ENCODE data around the gene GPANK1. TPM values are rescaled to one million over a fixed set of nuclear protein-coding genes. Genes with fewer than 3 reads are reported as not detected.

GPANK1 gene
- total RNA-seq, 1 experiment from 2014 or later = 11.5 TPM

- Histone ChIP-seq H3F3A (ENCODE audit: insufficient read depth, low read depth) (no peaks in the 10 kb centered on the region), H3K27me3 (ENCODE audit: insufficient read depth, low read depth) (no peaks in the 10 kb centered on the region), H3K4me3 (peak overlapping the region; percentile 83), H3K36me3 (ENCODE audit: low read depth) (peaks cover 4% of the 10 kb centered on the region; the same call in 1 of the 2 replicates), H3K4me2 (peak overlapping the region; percentile 97), H3K9me3 (ENCODE audit: insufficient read depth, low read depth) (no peaks in the 10 kb centered on the region), H3K27ac (peak overlapping the region; percentile 77; the same call in 1 of the 2 replicates), H3K4me1 (replicated peaks; ENCODE audit: insufficient read depth) (peaks cover 14% of the 10 kb centered on the region), H3K9me2 (ENCODE audit: insufficient read depth) (no peaks in the 10 kb centered on the region), H3K79me2 (ENCODE audit: low read depth) (peaks cover 25% of the 10 kb centered on the region), H4K20me1 (ENCODE audit: insufficient read depth) (no peaks in the 10 kb centered on the region; the same call in 1 of the 2 replicates), H2AFZ (peak overlapping the region; percentile 88)
- no TSS peak for BruUV-seq (replicated peaks)
- ChIA-PET CTCF (interaction anchor here (0.6 kb wide), 1 partner anchor 156 kb away, joined by 3 read pairs; the partner anchor contains the start of gene ATP6V1G2), POLR2A (ENCODE audit: unreplicated experiment) (interaction anchor here (0.5 to 0.7 kb wide), 3 partner anchors 37 to 125 kb away, joined by 4 to 7 read pairs (median 5); partner anchors contain the start of gene HSPA1B)
- intact Hi-C loops (cut with micrococcal nuclease; ENCODE audit: unreplicated experiment) = loop anchor here (2.0 kb wide), 2 partner anchors 37 to 49 kb away; partner anchors contain the start of gene BAG6
- TF ChIP-seq CTCF (conservative IDR thresholded peaks at IDR 0.05) (no peak), EZH2 (IDR thresholded peaks at IDR 0.05; ENCODE audit: low read depth) (no peak)
- no peak for DNase-seq
These were observed 37.0 kb upstream of the GPANK1 start for GRCh38 chr6:31701666-31702404.

GRCh38 chr6:31700740-31701401 is 36.1 kb upstream of the GPANK1 start:
- BruUV-seq (replicated peaks) = no TSS peak
- DNase-seq = no peak
- Histone ChIP-seq H3K27me3 (ENCODE audit: insufficient read depth, low read depth) (no peaks in the 10 kb centered on the region), H3F3A (ENCODE audit: insufficient read depth, low read depth) (no peaks in the 10 kb centered on the region), H3K4me3 (no peak overlapping the region), H2AFZ (no peak overlapping the region), H3K79me2 (ENCODE audit: low read depth) (peaks cover 25% of the 10 kb centered on the region), H3K9me3 (ENCODE audit: insufficient read depth, low read depth) (no peaks in the 10 kb centered on the region), H4K20me1 (ENCODE audit: insufficient read depth) (no peaks in the 10 kb centered on the region; the same call in 1 of the 2 replicates), H3K27ac (no peak overlapping the region), H3K9me2 (ENCODE audit: insufficient read depth) (no peaks in the 10 kb centered on the region), H3K4me1 (replicated peaks; ENCODE audit: insufficient read depth) (peaks cover 14% of the 10 kb centered on the region), H3K4me2 (no peak overlapping the region), H3K36me3 (ENCODE audit: low read depth) (peaks cover 6% of the 10 kb centered on the region; the same call in 1 of the 2 replicates)
- CTCF ChIA-PET = interaction anchor here (0.6 kb wide), 1 partner anchor 155 kb away, joined by 3 read pairs; the partner anchor contains the start of gene ATP6V1G2
- POLR2A ChIA-PET (ENCODE audit: unreplicated experiment) = no interaction called here
- no peak for TF ChIP-seq CTCF (conservative IDR thresholded peaks at IDR 0.05)
- no peak for TF ChIP-seq EZH2 (IDR thresholded peaks at IDR 0.05; ENCODE audit: low read depth)
- intact Hi-C loops (cut with micrococcal nuclease; ENCODE audit: unreplicated experiment) = no loop called here

GRCh38 chr6:31697555-31697954 is 32.8 kb upstream of the GPANK1 start:
- no peak overlapping the region for H3K4me2 ChIP-seq
- no peak overlapping the region for H3K4me3 ChIP-seq
- no peaks in the 10 kb centered on the region for H3F3A ChIP-seq (ENCODE audit: insufficient read depth, low read depth)
- no peaks in the 10 kb centered on the region; the same call in 1 of the 2 replicates for H4K20me1 ChIP-seq (ENCODE audit: insufficient read depth)
- CTCF ChIA-PET = no interaction called here
- TF ChIP-seq EZH2 (IDR thresholded peaks at IDR 0.05; ENCODE audit: low read depth) = no peak
- TF ChIP-seq CTCF (conservative IDR thresholded peaks at IDR 0.05) = no peak
- DNase-seq = no peak
- BruUV-seq (replicated peaks) = no TSS peak
- peaks cover 6% of the 10 kb centered on the region; the same call in 1 of the 2 replicates for H3K36me3 ChIP-seq (ENCODE audit: low read depth)
- H3K79me2 ChIP-seq (ENCODE audit: low read depth) = peaks cover 23% of the 10 kb centered on the region
- H3K4me1 ChIP-seq (replicated peaks; ENCODE audit: insufficient read depth) = peaks cover 9% of the 10 kb centered on the region; the same call in 1 of the 2 replicates
- POLR2A ChIA-PET (ENCODE audit: unreplicated experiment) = no interaction called here
- H3K9me3 ChIP-seq (ENCODE audit: insufficient read depth, low read depth) = no peaks in the 10 kb centered on the region
- H3K27me3 ChIP-seq (ENCODE audit: insufficient read depth, low read depth) = no peaks in the 10 kb centered on the region
- intact Hi-C loops (cut with micrococcal nuclease; ENCODE audit: unreplicated experiment) = no loop called here
- no peaks in the 10 kb centered on the region for H3K9me2 ChIP-seq (ENCODE audit: insufficient read depth)
- H3K27ac ChIP-seq = no peak overlapping the region
- no peak overlapping the region for H2AFZ ChIP-seq
